ENCODE data around the gene LONRF2.
A peak's percentile ranks its signal among the peaks of the same experiment; 100 is the strongest.
"Not testable (repeated sequence)": the region's sequence is repeated elsewhere in the genome, so short reads cannot be mapped to it uniquely, and the experiment has no call there.

LONRF2 gene

GRCh38 chr2:100250645-100251044 is 71.7 kb downstream of the LONRF2 start:
- no peak for DNase-seq

GRCh38 chr2:100248971-100249370 is 73.3 kb downstream of the LONRF2 start:
- peak; percentile 29 for DNase-seq

DNA sequence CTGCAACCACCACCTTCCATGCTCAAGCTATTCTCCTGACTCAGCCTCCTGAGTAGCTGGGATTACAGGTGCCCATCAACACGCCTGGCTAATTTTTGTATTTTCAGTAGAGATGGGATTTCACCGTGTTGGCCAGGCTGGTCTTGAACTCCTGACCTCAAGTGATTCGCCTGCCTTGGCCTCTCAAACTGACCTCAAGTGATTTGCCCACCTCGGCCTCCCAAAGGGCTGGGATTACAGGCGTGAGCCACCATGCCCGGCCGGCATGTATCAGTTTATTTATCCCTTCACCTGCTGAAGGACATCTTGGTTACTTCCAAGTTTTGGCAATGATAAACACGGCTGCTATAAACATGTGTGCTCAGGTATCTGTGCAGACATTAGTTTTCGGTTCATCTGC is 73.7 kb downstream of the LONRF2 start:
- not testable (repeated sequence) for DNase-seq

GRCh38 chr2:100248044-100248330 is 74.3 kb downstream of the LONRF2 start:
- DNase-seq: no peak

DNA sequence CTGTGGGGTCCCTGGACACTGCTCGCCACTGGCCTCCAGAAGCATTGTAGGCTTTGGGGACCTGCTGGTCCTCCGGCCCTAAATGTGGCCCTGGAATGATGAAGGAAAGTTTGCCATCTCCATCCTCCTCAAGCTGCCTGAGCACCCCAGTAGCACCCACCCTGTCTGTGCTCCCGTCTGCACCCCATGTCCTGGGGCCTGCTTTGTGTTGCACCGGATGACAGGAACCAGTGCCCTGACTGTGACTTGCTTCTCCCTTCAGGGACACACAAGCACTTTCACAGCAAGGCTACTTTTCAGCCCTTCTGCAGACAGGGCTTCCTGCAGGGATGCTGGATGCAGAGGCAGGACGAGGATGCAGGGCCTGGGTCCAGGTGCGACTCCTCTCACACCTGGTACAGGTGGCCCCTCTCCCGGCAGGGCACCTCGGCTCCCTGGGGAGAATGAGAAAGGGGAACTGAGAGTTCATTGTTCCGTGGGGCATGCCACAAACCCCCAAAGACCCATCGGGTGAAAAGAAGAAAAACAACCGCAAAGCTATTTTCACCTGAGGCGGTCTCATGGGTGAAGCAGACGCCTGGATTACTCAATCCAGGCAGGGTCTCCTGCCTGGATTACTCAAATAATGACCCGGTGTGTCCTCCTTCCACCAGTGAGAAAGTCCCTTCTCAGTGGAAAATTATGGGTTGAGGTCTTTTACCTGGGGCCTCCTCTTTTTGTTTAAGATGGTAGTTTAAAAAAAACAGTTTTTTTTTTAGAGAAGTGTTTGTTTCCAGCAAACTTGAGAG is 74.9 kb downstream of the LONRF2 start:
- DNase-seq: no peak

- peak; percentile 79 for DNase-seq
These were observed 75.8 kb downstream of the LONRF2 start for GRCh38 chr2:100246163-100247145.

DNA sequence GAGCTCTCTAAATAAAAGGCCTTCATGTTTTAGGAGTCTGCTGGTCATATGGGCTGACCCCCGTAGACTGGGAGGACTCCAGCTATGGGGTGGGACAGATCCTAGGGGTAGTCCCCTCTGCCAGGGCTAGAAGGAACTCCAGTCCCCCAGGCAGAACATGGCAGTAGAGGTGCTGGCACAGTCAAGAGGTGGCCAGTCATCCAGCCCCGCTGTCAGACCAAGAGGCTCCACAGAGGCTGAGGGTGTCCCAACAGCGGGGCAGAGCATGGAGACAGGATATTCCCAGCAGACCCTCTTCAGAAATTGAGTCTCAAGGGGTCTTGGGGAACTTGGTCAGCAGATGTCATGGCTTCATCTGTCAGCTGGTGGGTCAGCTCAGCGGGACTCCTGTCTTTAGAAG is 76.6 kb downstream of the LONRF2 start:
- no peak for DNase-seq

DNA sequence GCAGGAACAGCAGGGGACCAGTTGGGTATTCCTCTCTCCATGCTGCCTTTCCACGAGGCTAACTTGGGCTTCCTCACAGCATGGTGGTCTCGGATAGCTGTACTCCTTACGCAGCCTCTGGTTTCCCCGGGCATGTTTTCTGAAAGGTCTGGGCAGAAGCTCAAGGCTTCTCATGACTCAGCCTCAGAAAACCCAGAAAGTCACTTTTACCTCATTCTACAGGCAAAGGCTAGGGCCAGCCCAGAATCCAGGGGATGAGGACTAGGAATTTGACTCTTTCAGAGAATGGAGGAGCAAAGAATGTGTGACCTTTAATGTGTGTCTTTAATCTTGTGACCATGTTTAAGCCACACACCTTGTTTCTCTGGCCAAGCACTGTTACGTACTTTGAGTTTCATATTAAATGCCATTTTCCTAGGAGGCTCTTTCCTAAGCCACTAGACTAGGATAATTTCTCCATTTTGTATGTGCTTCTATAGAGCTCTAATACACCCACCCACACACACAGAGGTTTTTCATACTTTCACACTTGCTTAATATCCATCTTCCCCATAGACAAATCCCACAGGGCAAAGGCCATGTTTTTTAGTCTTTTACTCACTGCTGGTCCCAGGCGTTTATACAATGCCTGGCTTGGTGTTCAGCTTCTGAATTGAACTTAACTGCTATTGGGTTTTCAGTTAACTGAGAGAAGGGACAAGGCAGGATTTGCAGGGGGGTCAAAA is 77.3 kb downstream of the LONRF2 start:
- no peak for DNase-seq

DNA sequence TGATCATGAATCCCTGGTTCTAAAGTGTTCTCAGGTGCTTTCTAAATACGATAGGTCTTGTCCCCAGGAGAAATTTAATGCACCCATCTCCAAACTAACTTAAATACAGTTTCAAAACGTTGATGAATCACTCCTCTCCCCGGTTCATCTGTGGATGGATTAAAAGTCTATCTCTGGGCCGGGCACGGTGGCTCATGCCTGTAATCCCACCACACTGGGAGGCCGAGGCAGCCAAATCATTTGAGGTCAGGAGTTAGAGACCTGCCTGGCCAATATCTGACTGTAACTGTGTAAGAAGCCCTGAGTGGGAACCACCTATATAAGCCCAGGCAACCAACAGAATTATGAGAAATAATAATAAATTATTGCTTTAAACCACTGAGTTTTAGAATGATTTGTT is 78.7 kb downstream of the LONRF2 start:
- no peak for DNase-seq

- peak; percentile 70 for DNase-seq
These were observed 79.2 kb downstream of the LONRF2 start for GRCh38 chr2:100242891-100243619.

GRCh38 chr2:100242476-100242875 is 79.8 kb downstream of the LONRF2 start:
- DNase-seq: no peak

DNA sequence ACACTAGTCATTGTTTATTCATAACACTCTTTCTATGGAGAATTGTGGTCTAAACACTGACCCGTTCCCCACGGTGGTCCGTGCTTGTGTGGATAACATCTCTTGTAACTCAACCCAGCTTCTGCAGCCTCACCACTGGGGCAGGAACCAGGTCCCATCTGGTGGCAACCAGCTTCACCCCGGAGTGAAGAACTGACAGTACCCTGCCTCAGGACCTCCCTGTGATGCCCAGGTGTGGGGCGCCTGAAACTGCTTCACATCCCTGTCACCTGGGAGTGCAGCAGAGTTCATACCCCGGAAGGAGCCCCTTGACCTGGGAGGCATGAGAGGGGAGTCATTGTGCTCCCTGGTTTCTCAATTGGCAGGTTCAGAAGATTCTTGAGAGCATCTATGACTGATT is 81.1 kb downstream of the LONRF2 start:
- no peak for DNase-seq

GRCh38 chr2:100240386-100240785 is 81.9 kb downstream of the LONRF2 start:
- no peak for DNase-seq

GRCh38 chr2:100239486-100240210 is 82.7 kb downstream of the LONRF2 start:
- DNase-seq: no peak

GRCh38 chr2:100238471-100238870 is 83.8 kb downstream of the LONRF2 start:
- no peak for DNase-seq

- DNase-seq: peak; percentile 34
These were observed 84.5 kb downstream of the LONRF2 start for GRCh38 chr2:100237770-100238169.

- no peak for DNase-seq
These were observed 85.1 kb downstream of the LONRF2 start for GRCh38 chr2:100237163-100237562.

DNA sequence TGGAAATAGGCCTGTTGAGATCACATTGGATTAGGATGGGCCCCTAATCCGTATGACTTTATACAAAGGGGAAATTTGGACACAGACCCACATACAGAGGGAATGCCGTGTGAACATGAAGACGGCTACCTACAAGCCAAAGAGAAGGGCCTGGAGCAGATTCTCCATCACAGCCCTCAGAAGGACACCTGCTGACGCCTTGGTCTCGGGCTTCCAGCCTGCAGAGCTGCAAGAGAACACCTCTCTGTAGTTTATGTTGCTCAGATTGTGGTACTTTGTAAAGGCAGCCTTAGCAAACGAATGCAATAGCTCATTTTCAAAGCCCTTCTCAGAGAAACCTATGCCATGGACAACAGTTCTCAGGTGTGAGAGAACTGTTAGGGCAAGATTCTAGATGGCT is 86.1 kb downstream of the LONRF2 start:
- DNase-seq: no peak

DNA sequence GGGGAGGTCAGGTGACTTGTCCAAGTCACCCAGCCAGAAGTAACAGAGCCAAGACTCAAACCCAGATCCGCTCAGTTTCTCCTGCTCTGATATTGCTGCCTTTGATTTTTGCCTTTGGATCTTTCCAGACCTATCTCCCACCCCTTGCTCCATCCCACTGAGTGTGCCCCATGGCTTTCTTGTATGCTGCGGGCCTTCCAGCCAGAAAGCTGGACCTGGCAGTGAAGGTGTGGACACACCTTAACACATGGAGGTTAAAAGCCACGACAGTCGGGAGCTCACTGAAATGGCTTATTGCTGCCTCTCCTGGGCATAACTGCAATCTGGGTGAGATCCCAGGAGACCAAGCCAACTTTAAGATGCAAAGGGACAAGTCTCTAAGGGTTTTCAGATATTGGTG is 86.7 kb downstream of the LONRF2 start:
- no peak for DNase-seq

- no peak for DNase-seq
These were observed 87.2 kb downstream of the LONRF2 start for GRCh38 chr2:100235098-100235497.

GRCh38 chr2:100234141-100234540 is 88.2 kb downstream of the LONRF2 start:
- DNase-seq: no peak

GRCh38 chr2:100233061-100233460 is 89.2 kb downstream of the LONRF2 start:
- DNase-seq: no peak

All from hematopoietic multipotent progenitor cell treated with erythropoietin and hydrocortisone succinate and interleukin-3 and kit ligand, for 6 days (in vitro differentiated cells).